OCI-LY7 (cell line): Measurements from ENCODE around the gene OR2V1.
A peak's percentile ranks its signal among the peaks of the same experiment; 100 is the strongest.

ENCODE experiments used
- EZH2phosphoT487 ChIP-seq: fragments of 200-600 bp; sonication (generic); IDR thresholded peaks from 2 replicates; pipeline ENCODE4 v1.6.1; 2018; ENCODE audit warnings: low read depth, borderline replicate concordance, mild to moderate bottlenecking, mixed run types, antibody characterized with exemption, low read length, moderate library complexity, mixed read lengths
- TF ChIP-seq, protein P1 (sequence below): fragments of 200-600 bp; sonication (generic); conservative IDR thresholded peaks from 2 replicates; pipeline ENCODE4 v1.5.1; 2014; ENCODE audit warnings: mild to moderate bottlenecking, antibody characterized with exemption, low read length, moderate library complexity, mixed read lengths

DNA sequence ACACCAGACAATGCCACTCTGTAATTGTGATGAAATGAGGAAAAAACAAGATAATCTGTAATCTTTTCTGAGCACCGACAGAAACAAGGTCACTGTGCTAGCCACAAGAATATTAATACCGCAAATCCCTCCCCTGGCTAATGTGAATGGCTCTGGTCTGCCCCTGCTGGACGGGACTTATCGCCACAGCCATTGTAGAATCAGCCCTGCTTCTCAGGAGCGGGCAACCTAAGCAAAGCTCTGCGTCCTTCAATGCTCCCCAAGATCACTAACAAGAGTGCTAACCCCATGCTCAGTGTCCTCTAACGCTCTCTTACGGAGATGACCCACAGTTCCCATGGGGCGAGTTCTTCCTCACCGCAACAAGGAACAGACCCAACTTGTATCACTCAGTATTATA, 42.7 kb downstream of the OR2V1 start:
- TF ChIP-seq, protein P1, sequence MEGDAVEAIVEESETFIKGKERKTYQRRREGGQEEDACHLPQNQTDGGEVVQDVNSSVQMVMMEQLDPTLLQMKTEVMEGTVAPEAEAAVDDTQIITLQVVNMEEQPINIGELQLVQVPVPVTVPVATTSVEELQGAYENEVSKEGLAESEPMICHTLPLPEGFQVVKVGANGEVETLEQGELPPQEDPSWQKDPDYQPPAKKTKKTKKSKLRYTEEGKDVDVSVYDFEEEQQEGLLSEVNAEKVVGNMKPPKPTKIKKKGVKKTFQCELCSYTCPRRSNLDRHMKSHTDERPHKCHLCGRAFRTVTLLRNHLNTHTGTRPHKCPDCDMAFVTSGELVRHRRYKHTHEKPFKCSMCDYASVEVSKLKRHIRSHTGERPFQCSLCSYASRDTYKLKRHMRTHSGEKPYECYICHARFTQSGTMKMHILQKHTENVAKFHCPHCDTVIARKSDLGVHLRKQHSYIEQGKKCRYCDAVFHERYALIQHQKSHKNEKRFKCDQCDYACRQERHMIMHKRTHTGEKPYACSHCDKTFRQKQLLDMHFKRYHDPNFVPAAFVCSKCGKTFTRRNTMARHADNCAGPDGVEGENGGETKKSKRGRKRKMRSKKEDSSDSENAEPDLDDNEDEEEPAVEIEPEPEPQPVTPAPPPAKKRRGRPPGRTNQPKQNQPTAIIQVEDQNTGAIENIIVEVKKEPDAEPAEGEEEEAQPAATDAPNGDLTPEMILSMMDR = peak; percentile 75
- TF ChIP-seq EZH2phosphoT487 = no peak
